ENCODE results near the gene GJE1. TPM values are rescaled to one million over a fixed set of nuclear protein-coding genes. Genes with fewer than 3 reads are reported as not detected.
"Not testable (repeated sequence)": the region's sequence is repeated elsewhere in the genome, so short reads cannot be mapped to it uniquely, and the experiment has no call there.

GJE1 gene
- total and polyA plus RNA-seq, 4 donors: not detected

DNA sequence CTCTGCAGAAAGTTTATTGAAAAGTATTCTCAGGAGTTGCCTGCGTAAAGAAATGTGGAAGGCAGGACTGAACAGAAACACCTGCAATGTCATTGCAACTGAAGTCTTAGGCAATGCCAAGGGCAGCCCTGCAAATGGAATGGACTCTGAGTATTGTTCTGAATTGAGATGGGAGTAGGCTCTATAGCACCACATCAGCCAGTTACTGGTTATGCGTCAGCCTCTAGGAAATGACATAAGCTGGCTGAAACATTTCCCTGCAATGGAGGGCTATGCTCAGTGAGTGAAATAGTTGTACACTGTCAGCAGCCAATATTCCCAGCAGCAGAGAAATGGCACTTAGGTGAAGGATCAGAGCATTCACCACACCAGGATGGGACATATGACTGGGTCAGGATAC lies 13.8 kb upstream of the GJE1 start:
- Histone ChIP-seq H3K27me3 (ENCODE audit: control insufficient read depth in 1 of 2, insufficient read depth in 2 of 2, low read length in 1 of 2) (no peaks in the 10 kb centered on the region), H3K36me3 (ENCODE audit: control insufficient read depth in 1 of 2, insufficient read depth in 2 of 2, low read length in 1 of 2) (no peaks in the 10 kb centered on the region), H3K9me3 (ENCODE audit: control insufficient read depth, low read length) (no peaks in the 10 kb centered on the region), H3K27ac (ENCODE audit: low read depth in 1 of 2, low read length in 2 of 2) (no peak overlapping the region), H3K4me1 (ENCODE audit: control insufficient read depth in 1 of 2, insufficient read depth in 2 of 2, low read length in 2 of 2) (no peaks in the 10 kb centered on the region), H3K4me3 (ENCODE audit: low read length in 2 of 2) (no peak overlapping the region)
- DNase-seq (no peak), ATAC-seq (ENCODE audit: low FRiP score) (no peak)
- intact Hi-C loops (cut with DNase I): loop anchor here (10.0 kb wide), 2 partner anchors 434 to 444 kb away; no protein-coding TSS in a partner anchor
- WGBS, 2 donors: 88 to 92% methylated on average over 2 of the region's 2 CpGs

DNA sequence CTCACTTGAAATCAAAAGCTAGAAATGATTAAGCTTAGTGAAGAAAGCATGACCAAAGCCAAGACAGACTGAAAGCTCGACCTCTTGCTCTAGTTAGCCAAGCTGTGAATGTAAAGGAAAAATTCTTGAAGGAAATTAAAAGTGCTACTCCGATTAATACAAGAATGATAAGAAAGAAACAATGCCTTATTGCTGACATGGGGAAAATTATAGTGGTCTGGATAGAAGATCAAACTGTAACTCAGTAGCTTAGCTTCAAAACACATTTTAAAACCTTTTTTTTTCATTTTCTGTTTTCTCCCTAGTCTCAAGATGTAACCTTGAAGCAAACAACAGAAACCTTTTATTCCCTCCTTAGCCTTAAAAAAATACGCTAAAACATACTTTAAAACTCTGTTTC lies 11.4 kb upstream of the GJE1 start:
- Histone ChIP-seq H3K27ac (ENCODE audit: low read depth in 1 of 2, low read length in 2 of 2) (no peak overlapping the region), H3K4me1 (ENCODE audit: control insufficient read depth in 1 of 2, insufficient read depth in 2 of 2, low read length in 2 of 2) (no peaks in the 10 kb centered on the region), H3K36me3 (ENCODE audit: control insufficient read depth in 1 of 2, insufficient read depth in 2 of 2, low read length in 1 of 2) (no peaks in the 10 kb centered on the region), H3K4me3 (ENCODE audit: low read length in 2 of 2) (no peak overlapping the region), H3K27me3 (ENCODE audit: control insufficient read depth in 1 of 2, insufficient read depth in 2 of 2, low read length in 1 of 2) (no peaks in the 10 kb centered on the region), H3K9me3 (ENCODE audit: control insufficient read depth, low read length) (no peaks in the 10 kb centered on the region)
- 83 to 85% methylated on average over 3 of the region's 3 CpGs for WGBS, 2 donors
- DNase-seq (no peak), ATAC-seq (ENCODE audit: low FRiP score) (no peak)
- intact Hi-C loops (cut with DNase I): no loop called here

DNA sequence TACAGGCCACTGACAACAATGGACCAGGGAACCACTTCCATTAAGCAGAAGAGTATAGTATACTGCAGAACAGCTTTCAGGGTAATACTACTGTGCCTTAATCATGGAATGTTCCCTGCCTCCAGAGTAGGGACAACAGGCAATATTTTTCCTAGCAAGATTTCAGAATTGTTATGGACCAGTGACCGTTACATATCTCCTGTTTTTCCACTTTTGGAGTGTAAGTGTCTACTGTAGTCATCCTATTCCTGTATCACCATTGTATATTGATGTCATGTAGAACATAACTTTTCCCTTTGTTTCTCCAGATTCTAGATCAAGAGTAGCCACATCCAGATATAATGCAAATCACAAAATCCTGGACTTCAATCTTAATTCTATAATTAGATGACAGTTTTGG lies 1.9 kb upstream of the GJE1 start:
- Histone ChIP-seq H3K27me3 (ENCODE audit: control insufficient read depth in 1 of 2, insufficient read depth in 2 of 2, low read length in 1 of 2) (no peaks in the 10 kb centered on the region), H3K9me3 (ENCODE audit: control insufficient read depth, low read length) (peaks cover 2% of the 10 kb centered on the region), H3K27ac (ENCODE audit: low read depth in 1 of 2, low read length in 2 of 2) (no peak overlapping the region), H3K36me3 (ENCODE audit: control insufficient read depth in 1 of 2, insufficient read depth in 2 of 2, low read length in 1 of 2) (no peaks in the 10 kb centered on the region), H3K4me3 (ENCODE audit: low read length in 2 of 2) (no peak overlapping the region), H3K4me1 (ENCODE audit: control insufficient read depth in 1 of 2, insufficient read depth in 2 of 2, low read length in 2 of 2) (no peaks in the 10 kb centered on the region)
- intact Hi-C loops (cut with DNase I): no loop called here
- 87 to 92% methylated on average over 1 of the region's 1 CpG for WGBS, 2 donors
- ATAC-seq (ENCODE audit: low FRiP score) (no peak), DNase-seq (no peak)

DNA sequence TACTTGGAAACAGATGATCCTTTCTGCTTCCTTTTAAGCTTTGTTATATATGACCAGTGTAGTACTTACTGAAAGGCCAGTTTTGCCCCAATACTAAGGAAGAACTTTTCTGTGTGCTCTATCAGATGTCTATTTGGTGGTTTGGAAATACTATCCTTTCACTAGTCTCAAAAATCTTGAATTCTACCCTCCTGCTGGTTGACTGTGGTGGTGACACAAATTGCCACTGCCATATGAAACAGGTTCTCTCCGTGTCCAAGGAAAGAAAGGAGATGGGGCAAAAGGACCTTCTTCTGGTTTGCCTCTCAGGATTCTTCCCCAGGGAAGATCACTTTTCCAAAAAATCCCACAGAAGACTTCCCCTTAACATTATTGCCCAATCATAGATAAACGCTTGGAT lies 6.2 kb downstream of the GJE1 start:
- Histone ChIP-seq H3K9me3 (ENCODE audit: control insufficient read depth, low read length) (no peaks in the 10 kb centered on the region), H3K27ac (ENCODE audit: low read depth in 1 of 2, low read length in 2 of 2) (no peak overlapping the region), H3K27me3 (ENCODE audit: control insufficient read depth in 1 of 2, insufficient read depth in 2 of 2, low read length in 1 of 2) (no peaks in the 10 kb centered on the region), H3K36me3 (ENCODE audit: control insufficient read depth in 1 of 2, insufficient read depth in 2 of 2, low read length in 1 of 2) (no peaks in the 10 kb centered on the region), H3K4me1 (ENCODE audit: control insufficient read depth in 1 of 2, insufficient read depth in 2 of 2, low read length in 2 of 2) (no peaks in the 10 kb centered on the region), H3K4me3 (ENCODE audit: low read length in 2 of 2) (no peak overlapping the region)
- 47 to 49% methylated on average over 2 of the region's 2 CpGs for WGBS, 2 donors
- intact Hi-C loops (cut with DNase I): no loop called here
- ATAC-seq (ENCODE audit: low FRiP score): no peak
- DNase-seq: no peak

DNA sequence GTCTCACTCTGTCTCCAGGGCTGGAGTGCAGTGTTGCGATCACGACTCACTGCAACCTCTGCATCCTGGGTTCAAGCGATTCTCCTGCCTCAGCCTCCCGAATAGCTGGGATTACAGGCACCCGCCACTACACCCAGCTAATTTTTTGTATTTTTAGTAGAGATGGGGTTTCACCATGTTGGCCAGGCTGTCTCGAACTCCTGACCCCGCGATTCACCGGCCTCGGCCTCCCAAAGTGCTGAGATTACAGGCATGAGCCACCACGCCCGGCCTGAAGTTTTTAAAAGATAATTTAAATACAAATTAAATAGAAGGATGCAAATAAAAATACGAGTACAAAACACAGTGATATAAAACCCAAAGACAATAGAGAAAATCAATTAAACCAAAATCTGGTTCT lies 8.8 kb downstream of the GJE1 start:
- H3K4me3 ChIP-seq (ENCODE audit: low read length in 2 of 2); H3K9me3 ChIP-seq (ENCODE audit: control insufficient read depth, low read length); H3K36me3 ChIP-seq (ENCODE audit: control insufficient read depth in 1 of 2, insufficient read depth in 2 of 2, low read length in 1 of 2); ATAC-seq (ENCODE audit: low FRiP score); H3K27me3 ChIP-seq (ENCODE audit: control insufficient read depth in 1 of 2, insufficient read depth in 2 of 2, low read length in 1 of 2); H3K4me1 ChIP-seq (ENCODE audit: control insufficient read depth in 1 of 2, insufficient read depth in 2 of 2, low read length in 2 of 2); intact Hi-C loops (cut with DNase I); DNase-seq; H3K27ac ChIP-seq (ENCODE audit: low read depth in 1 of 2, low read length in 2 of 2): not testable (repeated sequence)
- WGBS, 2 donors: 91 to 93% methylated on average over 13 of the region's 13 CpGs

DNA sequence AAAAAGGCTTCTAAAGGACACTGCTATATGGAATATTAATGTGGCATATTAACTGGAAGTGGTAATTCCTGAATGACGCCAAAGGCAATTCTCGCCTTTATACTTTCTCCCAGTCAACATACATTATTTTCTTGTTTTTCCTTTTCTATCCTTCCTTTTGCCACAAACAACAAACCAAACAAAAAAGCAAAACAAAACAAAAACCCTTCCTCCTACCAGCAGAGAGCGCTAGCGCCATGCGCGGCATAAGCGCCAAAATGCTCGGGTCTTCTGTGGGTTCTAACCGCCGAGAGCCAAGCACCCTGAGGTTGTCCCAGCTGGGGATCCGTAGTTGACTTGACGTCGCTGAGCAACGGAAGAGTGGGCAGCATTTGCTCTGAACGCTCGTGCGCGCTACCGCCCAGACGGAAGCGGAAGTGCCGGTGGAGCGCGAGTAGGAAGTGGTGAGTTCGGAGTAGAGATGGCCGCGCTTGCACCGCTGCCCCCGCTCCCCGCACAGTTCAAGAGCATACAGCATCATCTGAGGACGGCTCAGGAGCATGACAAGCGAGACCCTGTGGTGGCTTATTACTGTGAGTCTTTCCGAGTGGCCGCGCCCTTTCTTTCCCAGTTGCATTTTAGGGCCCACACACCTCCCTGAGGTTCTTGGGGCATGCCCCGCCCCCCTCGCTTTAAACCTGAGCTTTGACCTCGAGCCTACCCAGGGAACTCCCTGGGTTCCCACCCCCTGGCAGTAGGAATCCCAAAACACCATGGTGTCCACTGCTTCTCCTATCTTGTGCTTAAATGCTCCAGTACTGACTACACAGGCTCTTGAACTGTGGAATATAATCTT lies 14.3 kb downstream of the GJE1 start, which contains the start of the genes NMBR and VTA1:
Gene NMBR, minus strand, starts transcription at position 295 of the 835 bp plus-strand sequence. CDS start 58,464 bp downstream, outside the sequence.
Gene VTA1, plus strand, starts transcription at position 436 of the 835 bp plus-strand sequence. Its CDS starts 25 bp downstream, at position 461.
- 0 to 1% methylated on average over 38 of the region's 38 CpGs for WGBS, 2 donors
- DNase-seq (peak; percentile 98 to 99), ATAC-seq (ENCODE audit: low FRiP score) (peak; percentile 100)
- intact Hi-C loops (cut with DNase I): loop anchor here (1.0 to 5.0 kb wide), 4 partner anchors 60 to 425 kb away; no protein-coding TSS in a partner anchor
- Histone ChIP-seq H3K27me3 (ENCODE audit: control insufficient read depth in 1 of 2, insufficient read depth in 2 of 2, low read length in 1 of 2) (no peaks in the 10 kb centered on the region), H3K9me3 (ENCODE audit: control insufficient read depth, low read length) (no peaks in the 10 kb centered on the region), H3K4me3 (ENCODE audit: low read length in 2 of 2) (peak within 1 kb of the TSS; percentile 31 to 90), H3K4me1 (ENCODE audit: control insufficient read depth in 1 of 2, insufficient read depth in 2 of 2, low read length in 2 of 2) (peaks cover 0 to 8% of the 10 kb centered on the region in 2 donors), H3K27ac (ENCODE audit: low read depth in 1 of 2, low read length in 2 of 2) (peak within 1 kb of the TSS in 1 of 2 donors; percentile 43), H3K36me3 (ENCODE audit: control insufficient read depth in 1 of 2, insufficient read depth in 2 of 2, low read length in 1 of 2) (peaks cover 0 to 2% of the 10 kb centered on the region in 2 donors)

DNA sequence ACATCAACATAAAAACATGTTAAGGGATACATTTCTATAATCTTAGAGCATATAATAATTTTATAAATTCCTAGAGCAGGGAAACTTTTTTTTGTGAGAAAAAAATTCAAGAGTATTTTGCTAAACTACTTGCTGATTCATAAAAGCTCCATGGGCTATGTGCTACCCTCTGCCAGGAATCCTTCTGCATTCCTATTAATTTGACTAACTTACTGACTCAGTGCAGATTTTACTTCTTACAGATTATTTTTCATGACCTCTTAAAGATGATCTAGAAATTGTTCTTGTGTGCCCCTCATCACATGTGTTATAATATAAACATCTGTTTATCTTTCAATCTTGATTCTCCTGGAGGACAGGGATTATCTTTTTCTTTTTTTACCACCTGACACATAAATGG lies 20.0 kb downstream of the GJE1 start:
- intact Hi-C loops (cut with DNase I): no loop called here

DNA sequence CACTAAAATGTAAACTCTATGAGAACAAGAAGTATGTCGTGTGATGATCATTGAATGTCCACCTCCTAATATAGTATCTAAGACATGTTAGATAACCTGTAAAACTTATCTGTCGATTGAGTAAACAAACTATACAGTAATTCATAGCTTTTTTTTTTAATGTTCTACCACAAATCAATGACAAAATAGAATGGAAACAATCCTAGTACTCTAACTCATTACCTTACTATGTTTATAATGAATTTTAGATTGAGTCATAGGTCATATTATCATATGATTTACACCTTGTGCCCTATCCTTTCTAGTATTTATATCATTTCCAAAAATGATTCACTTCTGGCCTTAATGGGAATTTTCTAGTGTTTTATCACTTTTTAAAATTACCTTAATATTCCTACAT lies 20.5 kb downstream of the GJE1 start:
- peaks cover 0 to 5% of the 10 kb centered on the region in 2 donors for H3K4me1 ChIP-seq (ENCODE audit: control insufficient read depth in 1 of 2, insufficient read depth in 2 of 2, low read length in 2 of 2)
- DNase-seq (no peak), ATAC-seq (ENCODE audit: low FRiP score) (no peak)
- no peak overlapping the region for H3K27ac ChIP-seq (ENCODE audit: low read depth in 1 of 2, low read length in 2 of 2)
- intact Hi-C loops (cut with DNase I): no loop called here
- no peaks in the 10 kb centered on the region for H3K9me3 ChIP-seq (ENCODE audit: control insufficient read depth, low read length)
- H3K27me3 ChIP-seq (ENCODE audit: control insufficient read depth in 1 of 2, insufficient read depth in 2 of 2, low read length in 1 of 2): no peaks in the 10 kb centered on the region
- H3K36me3 ChIP-seq (ENCODE audit: control insufficient read depth in 1 of 2, insufficient read depth in 2 of 2, low read length in 1 of 2): peaks cover 0 to 2% of the 10 kb centered on the region in 2 donors
- whole genome bisulfite sequencing, 2 donors: 40 to 41% methylated on average over 2 of the region's 2 CpGs
- no peak overlapping the region for H3K4me3 ChIP-seq (ENCODE audit: low read length in 2 of 2)

More for the DNA sequence above, 20.0 kb downstream of the GJE1 start:
- Histone ChIP-seq H3K4me1 (ENCODE audit: control insufficient read depth in 1 of 2, insufficient read depth in 2 of 2, low read length in 2 of 2) (peaks cover 0 to 6% of the 10 kb centered on the region in 2 donors), H3K27ac (ENCODE audit: low read depth in 1 of 2, low read length in 2 of 2) (no peak overlapping the region), H3K4me3 (ENCODE audit: low read length in 2 of 2) (no peak overlapping the region), H3K36me3 (ENCODE audit: control insufficient read depth in 1 of 2, insufficient read depth in 2 of 2, low read length in 1 of 2) (peaks cover 0 to 2% of the 10 kb centered on the region in 2 donors), H3K9me3 (ENCODE audit: control insufficient read depth, low read length) (no peaks in the 10 kb centered on the region), H3K27me3 (ENCODE audit: control insufficient read depth in 1 of 2, insufficient read depth in 2 of 2, low read length in 1 of 2) (no peaks in the 10 kb centered on the region)
- ATAC-seq (ENCODE audit: low FRiP score) (no peak), DNase-seq (no peak)

DNA sequence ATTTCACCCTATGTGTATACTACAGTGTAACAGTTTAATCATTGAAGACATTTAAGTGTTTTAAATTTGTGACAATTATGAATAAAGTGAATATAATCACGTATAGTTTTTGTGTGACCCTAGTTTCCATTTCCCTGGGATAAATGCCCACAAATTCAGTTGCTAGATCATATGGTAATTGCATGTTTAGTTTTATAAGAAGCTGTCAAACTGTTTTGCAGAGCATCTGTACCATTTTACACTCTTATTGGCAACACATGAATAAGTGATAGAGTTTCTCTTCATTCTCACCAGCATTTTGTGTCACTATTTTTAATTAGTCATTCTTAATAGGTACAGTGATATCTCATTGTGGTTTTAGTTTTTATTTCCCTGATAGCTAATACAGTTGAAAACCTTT lies 21.6 kb downstream of the GJE1 start:
- 81 to 89% methylated on average over 1 of the region's 1 CpG for WGBS, 2 donors
- intact Hi-C loops (cut with DNase I): no loop called here

More for the DNA sequence above, 21.6 kb downstream of the GJE1 start:
- no peaks in the 10 kb centered on the region for H3K27me3 ChIP-seq (ENCODE audit: control insufficient read depth in 1 of 2, insufficient read depth in 2 of 2, low read length in 1 of 2)
- H3K27ac ChIP-seq (ENCODE audit: low read depth in 1 of 2, low read length in 2 of 2): no peak overlapping the region
- H3K4me3 ChIP-seq (ENCODE audit: low read length in 2 of 2): no peak overlapping the region
- no peaks in the 10 kb centered on the region for H3K4me1 ChIP-seq (ENCODE audit: control insufficient read depth in 1 of 2, insufficient read depth in 2 of 2, low read length in 2 of 2)
- ATAC-seq (ENCODE audit: low FRiP score) (no peak), DNase-seq (no peak)
- H3K9me3 ChIP-seq (ENCODE audit: control insufficient read depth, low read length): no peaks in the 10 kb centered on the region
- peaks cover 0 to 2% of the 10 kb centered on the region in 2 donors for H3K36me3 ChIP-seq (ENCODE audit: control insufficient read depth in 1 of 2, insufficient read depth in 2 of 2, low read length in 1 of 2)
